Trophoblast cell (in vitro differentiated cells and primary cell): ENCODE results near the gene SNAP23.
A peak's percentile ranks its signal among the peaks of the same experiment; 100 is the strongest.

Experiments
- DNase-seq, 2 donors: peaks; one replicate each; pipeline ENCODE4 v3.0.0-alpha.2; 2016
- H2AFZ ChIP-seq: 2 replicates; pipeline ENCODE4 v1.6.1; 2013; ENCODE audit warnings: low read length, moderate library complexity, mild to moderate bottlenecking; ENCODE audit not compliant: insufficient read depth, poor library complexity
- H2AK5ac ChIP-seq: 2 replicates; pipeline ENCODE4 v1.6.1; 2013; ENCODE audit warnings: mild to moderate bottlenecking, low read length
- H2BK120ac ChIP-seq: 2 replicates; pipeline ENCODE4 v1.6.1; 2013; ENCODE audit warnings: low read length, mild to moderate bottlenecking, moderate library complexity; ENCODE audit not compliant: insufficient read depth, poor library complexity
- H2BK12ac ChIP-seq: 2 replicates; pipeline ENCODE4 v1.6.1; 2013; ENCODE audit warnings: mild to moderate bottlenecking, low read length, moderate library complexity
- H2BK5ac ChIP-seq: 2 replicates; pipeline ENCODE4 v1.6.1; 2013; ENCODE audit warnings: low read length, low read depth, moderate library complexity, mild to moderate bottlenecking; ENCODE audit not compliant: poor library complexity
- H3K14ac ChIP-seq: 2 replicates; pipeline ENCODE4 v1.6.1; 2013; ENCODE audit warnings: mild to moderate bottlenecking, low read length
- H3K18ac ChIP-seq: 2 replicates; pipeline ENCODE4 v1.6.1; 2013; ENCODE audit warnings: mild to moderate bottlenecking, low read length
- H3K23ac ChIP-seq: 2 replicates; pipeline ENCODE4 v1.6.1; 2013; ENCODE audit warnings: low read length
- H3K27ac ChIP-seq: 2 replicates; pipeline ENCODE4 v1.5.1; 2013; ENCODE audit warnings: low read depth, mild to moderate bottlenecking, inconsistent platforms, low read length, moderate library complexity
- H3K27me3 ChIP-seq: 2 replicates; pipeline ENCODE4 v1.6.1; 2013; ENCODE audit warnings: inconsistent platforms, mild to moderate bottlenecking, low read length, moderate library complexity; ENCODE audit not compliant: insufficient read depth
- H3K36me3 ChIP-seq, 2 experiments: 1 replicate in 1 of 2; 2 replicates in 1 of 2; pipeline ENCODE4 v1.6.1; 2013; ENCODE audit warnings: low read length in 2 of 2, mild to moderate bottlenecking in 2 of 2, moderate library complexity in 1 of 2; ENCODE audit not compliant: insufficient read depth in 2 of 2, control insufficient read depth in 1 of 2
- H3K4ac ChIP-seq: 2 replicates; pipeline ENCODE4 v1.6.1; 2013; ENCODE audit warnings: low read depth, mild to moderate bottlenecking, low read length, moderate library complexity
- H3K4me1 ChIP-seq, 2 experiments: 1 replicate in 1 of 2; 2 replicates in 1 of 2; pipeline ENCODE4 v1.6.1; 2013; ENCODE audit warnings: low read length in 2 of 2, mild to moderate bottlenecking in 2 of 2, moderate library complexity in 1 of 2; ENCODE audit not compliant: insufficient read depth in 2 of 2, control insufficient read depth in 1 of 2
- H3K4me2 ChIP-seq: 2 replicates; pipeline ENCODE4 v1.6.1; 2013; ENCODE audit warnings: inconsistent platforms, mild to moderate bottlenecking, low read length, moderate library complexity
- H3K4me3 ChIP-seq: 2 replicates; pipeline ENCODE4 v1.5.1; 2013; ENCODE audit warnings: mild to moderate bottlenecking, low read depth, low read length, inconsistent platforms
- H3K79me1 ChIP-seq: one replicate; pipeline ENCODE4 v1.6.1; 2013; ENCODE audit warnings: low read length
- H3K79me2 ChIP-seq: 2 replicates; pipeline ENCODE4 v1.6.1; 2013; ENCODE audit warnings: low read length, mild to moderate bottlenecking; ENCODE audit not compliant: control insufficient read depth, insufficient read depth, poor library complexity
- H3K9ac ChIP-seq: 2 replicates; pipeline ENCODE4 v1.6.1; 2013; ENCODE audit warnings: mild to moderate bottlenecking, low read length
- H3K9me3 ChIP-seq: 2 replicates; pipeline ENCODE4 v1.6.1; 2013; ENCODE audit warnings: low read depth, mild to moderate bottlenecking, control low read depth, inconsistent platforms, low read length; ENCODE audit not compliant: insufficient read depth
- H4K12ac ChIP-seq: 2 replicates; pipeline ENCODE4 v1.6.1; 2013; ENCODE audit warnings: low read depth, mild to moderate bottlenecking, low read length, moderate library complexity
- H4K8ac ChIP-seq: 2 replicates; pipeline ENCODE4 v1.6.1; 2013; ENCODE audit warnings: low read depth, mild to moderate bottlenecking, low read length, moderate library complexity
- H4K91ac ChIP-seq: one replicate; pipeline ENCODE4 v1.6.1; 2013; ENCODE audit warnings: low read depth, mild to moderate bottlenecking, low read length, moderate library complexity
- WGBS: extraction: QIAGEN DNeasy Blood & Tissue Kit; methylation state at CpG from one replicate; pipeline ENCODE4 v1.1.7; 2013; ENCODE audit warnings: missing lambda C conversion rate; ENCODE audit not compliant: insufficient read length, insufficient coverage; ENCODE audit errors: extremely low coverage; 5-methylcytosine and 5-hydroxymethylcytosine counted together

SNAP23 gene

DNA sequence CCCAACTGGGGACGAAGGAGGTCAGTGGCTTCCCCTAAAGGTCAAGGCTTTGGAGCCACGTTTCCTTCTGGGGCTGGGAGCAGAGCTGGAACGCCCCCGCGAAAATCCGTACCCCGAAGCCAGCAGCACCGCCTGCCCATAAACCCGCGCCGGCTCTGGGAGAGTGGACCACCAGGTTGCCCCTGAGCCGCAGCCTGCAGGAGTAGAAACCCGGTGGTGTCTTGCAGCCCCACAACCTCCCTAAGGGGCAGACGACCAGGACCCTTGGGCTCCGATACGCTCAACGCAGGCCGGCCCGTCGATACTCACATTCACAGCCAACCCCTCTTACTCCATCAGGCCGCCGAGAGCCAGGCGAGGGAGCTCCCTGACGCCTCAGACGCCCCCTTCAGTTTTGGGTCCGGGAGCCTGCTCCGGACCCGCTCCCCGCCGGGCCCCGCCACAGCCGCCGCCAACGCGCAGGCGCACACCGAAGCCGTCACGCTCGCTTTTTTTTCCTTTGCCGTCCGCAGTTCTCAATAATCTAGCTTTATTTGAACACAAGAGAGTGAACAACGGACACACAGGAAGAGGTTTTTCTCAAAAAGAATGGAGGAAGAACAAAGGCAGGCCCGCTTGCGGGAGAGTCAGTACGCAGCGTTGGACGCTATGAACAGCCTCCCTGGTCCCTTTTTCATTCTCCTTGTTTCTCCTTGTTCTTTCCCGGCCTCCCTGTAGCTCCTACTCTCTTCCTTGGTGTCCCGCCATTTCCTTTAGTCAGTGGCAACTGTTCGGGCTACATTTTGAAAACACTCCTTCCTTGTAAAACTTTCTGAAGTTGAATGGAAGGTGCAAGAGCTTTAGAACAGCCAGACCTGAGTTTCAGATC is 4.5 kb upstream of the SNAP23 start, which contains the start of gene ZNF106:
Gene ZNF106, minus strand, starts transcription at position 471 of the 868 bp plus-strand sequence. CDS start 18,852 bp downstream, outside the sequence.
- H4K8ac ChIP-seq, result peak within 1 kb of the TSS; percentile 96
- no peak within 1 kb of the TSS for H3K23ac ChIP-seq
- peak; percentile 81 to 95 for DNase-seq
- H3K36me3 ChIP-seq, result no peaks in the 10 kb centered on the region
- peak within 1 kb of the TSS; percentile 95 for H2BK120ac ChIP-seq
- H3K4me1 ChIP-seq, result peaks cover 0 to 3% of the 10 kb centered on the region in 2 experiments
- H3K9me3 ChIP-seq, result no peaks in the 10 kb centered on the region
- peak within 1 kb of the TSS; percentile 81 for H3K27ac ChIP-seq
- peak within 1 kb of the TSS; percentile 98 for H4K12ac ChIP-seq
- peaks cover 15% of the 10 kb centered on the region for H3K79me1 ChIP-seq
- peak within 1 kb of the TSS; percentile 86 for H2BK5ac ChIP-seq
- no CpG with 5 or more reads among the region's 51 CpGs for WGBS
- peak within 1 kb of the TSS; percentile 95 for H2AFZ ChIP-seq
- H3K14ac ChIP-seq, result peak within 1 kb of the TSS; percentile 94
- H2AK5ac ChIP-seq, result peak within 1 kb of the TSS; percentile 3
- no peak within 1 kb of the TSS for H2BK12ac ChIP-seq
- H3K9ac ChIP-seq, result peak within 1 kb of the TSS; percentile 93
- H4K91ac ChIP-seq, result peak within 1 kb of the TSS; percentile 93
- peak within 1 kb of the TSS; percentile 86 for H3K4me3 ChIP-seq
- H3K4me2 ChIP-seq, result peak within 1 kb of the TSS; percentile 93
- peak within 1 kb of the TSS; percentile 97 for H3K18ac ChIP-seq
- peak within 1 kb of the TSS; percentile 98 for H3K4ac ChIP-seq
- peaks cover 6% of the 10 kb centered on the region for H3K79me2 ChIP-seq
- no peaks in the 10 kb centered on the region for H3K27me3 ChIP-seq

DNA sequence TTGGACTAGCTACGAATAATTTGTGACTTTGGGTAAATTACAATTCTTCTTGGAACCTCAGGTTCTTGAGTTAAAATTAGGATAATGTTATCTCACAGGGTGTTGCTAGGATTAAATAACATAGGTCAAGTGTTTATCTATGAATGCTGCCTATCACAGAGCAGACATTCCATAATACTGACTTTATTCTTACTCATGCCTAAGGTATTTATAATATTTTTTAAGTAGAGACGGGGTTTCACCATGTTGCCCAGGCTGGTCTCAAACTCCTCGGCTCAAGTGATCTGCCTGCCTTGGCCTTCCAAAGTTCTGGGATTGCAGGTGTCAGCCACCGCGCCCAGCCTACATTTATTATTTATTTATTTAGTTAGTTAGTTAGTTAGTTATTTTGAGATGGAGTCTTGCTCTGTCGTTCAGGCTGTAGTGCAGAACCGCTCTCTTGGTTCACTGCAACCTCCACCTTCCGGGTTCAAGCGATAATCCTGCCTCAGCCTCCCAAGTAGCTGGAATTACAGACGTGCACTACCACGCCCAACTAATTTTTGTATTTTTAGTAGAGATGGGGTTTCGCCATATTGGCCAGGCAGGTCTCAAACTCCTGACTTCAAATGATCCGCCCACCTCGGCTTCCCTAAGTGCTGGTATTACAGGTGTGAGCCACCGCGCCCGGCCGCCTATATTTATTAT is 3.8 kb upstream of the SNAP23 start:
- no peaks in the 10 kb centered on the region for H3K36me3 ChIP-seq
- H3K23ac ChIP-seq, result no peak overlapping the region
- H3K4me3 ChIP-seq, result no peak overlapping the region
- H2BK12ac ChIP-seq, result no peak overlapping the region
- peak overlapping the region; percentile 77 for H3K4me2 ChIP-seq
- H3K27ac ChIP-seq, result peak overlapping the region; percentile 81
- WGBS, result no CpG with 5 or more reads among the region's 18 CpGs
- H2BK5ac ChIP-seq, result no peak overlapping the region
- peak overlapping the region; percentile 98 for H4K12ac ChIP-seq
- H3K4me1 ChIP-seq, result peaks cover 0 to 4% of the 10 kb centered on the region in 2 experiments
- no peaks in the 10 kb centered on the region for H3K27me3 ChIP-seq
- no peak overlapping the region for H3K18ac ChIP-seq
- H3K79me1 ChIP-seq, result peaks cover 15% of the 10 kb centered on the region
- no peak overlapping the region for H2AK5ac ChIP-seq
- H2BK120ac ChIP-seq, result peak overlapping the region; percentile 95
- peak; percentile 50 to 83 for DNase-seq
- H3K4ac ChIP-seq, result no peak overlapping the region
- H2AFZ ChIP-seq, result no peak overlapping the region
- H4K91ac ChIP-seq, result peak overlapping the region; percentile 93
- H3K9me3 ChIP-seq, result no peaks in the 10 kb centered on the region
- H3K14ac ChIP-seq, result no peak overlapping the region
- peak overlapping the region; percentile 74 for H4K8ac ChIP-seq
- H3K9ac ChIP-seq, result no peak overlapping the region
- peaks cover 6% of the 10 kb centered on the region for H3K79me2 ChIP-seq

DNA sequence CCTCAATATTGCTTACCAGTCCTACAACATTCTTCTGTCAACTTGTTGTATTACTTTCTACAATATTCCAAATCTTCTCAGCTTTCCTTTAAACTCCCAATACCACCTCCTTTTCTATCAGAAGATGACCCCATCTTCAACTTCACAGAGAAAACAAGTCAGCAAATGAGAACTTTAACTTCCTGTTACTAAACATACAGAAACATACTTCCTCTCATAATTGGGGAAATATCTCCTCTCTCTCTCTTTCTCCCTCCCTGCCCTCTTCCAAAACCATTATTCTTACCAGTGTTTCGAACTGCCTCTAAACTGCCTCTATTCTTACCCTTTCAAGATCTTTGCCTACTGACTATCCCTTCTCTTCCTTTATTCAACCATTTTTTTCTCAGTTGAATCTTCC is 1.8 kb upstream of the SNAP23 start:
- Histone ChIP-seq H4K12ac (no peak overlapping the region), H3K4me1 (peaks cover 7 to 11% of the 10 kb centered on the region in 2 experiments), H2AFZ (no peak overlapping the region), H3K4me2 (no peak overlapping the region), H3K9ac (no peak overlapping the region), H2AK5ac (no peak overlapping the region), H3K4me3 (no peak overlapping the region), H3K27me3 (no peaks in the 10 kb centered on the region), H2BK5ac (no peak overlapping the region), H3K79me1 (peaks cover 15% of the 10 kb centered on the region), H3K14ac (no peak overlapping the region), H3K23ac (no peak overlapping the region), H3K4ac (no peak overlapping the region), H4K91ac (no peak overlapping the region), H2BK12ac (no peak overlapping the region), H2BK120ac (no peak overlapping the region), H3K9me3 (no peaks in the 10 kb centered on the region), H3K36me3 (no peaks in the 10 kb centered on the region), H4K8ac (no peak overlapping the region), H3K18ac (no peak overlapping the region), H3K27ac (no peak overlapping the region), H3K79me2 (peaks cover 8% of the 10 kb centered on the region)
- no CpG with 5 or more reads among the region's 1 CpG for WGBS
- DNase-seq, result no peak

- no peaks in the 10 kb centered on the region for H3K36me3 ChIP-seq
- no CpG with 5 or more reads among the region's 10 CpGs for WGBS
- H4K12ac ChIP-seq, result no peak overlapping the region
- peak overlapping the region; percentile 61 for H3K4me2 ChIP-seq
- peak overlapping the region; percentile 77 for H4K8ac ChIP-seq
- peaks cover 9 to 11% of the 10 kb centered on the region in 2 experiments for H3K4me1 ChIP-seq
- no peak overlapping the region for H3K18ac ChIP-seq
- DNase-seq, result peak in 1 of 2 donors; percentile 48
- H4K91ac ChIP-seq, result no peak overlapping the region
- no peak overlapping the region for H3K4ac ChIP-seq
- H2AK5ac ChIP-seq, result no peak overlapping the region
- no peak overlapping the region for H2BK120ac ChIP-seq
- H3K79me2 ChIP-seq, result peaks cover 8% of the 10 kb centered on the region
- no peaks in the 10 kb centered on the region for H3K9me3 ChIP-seq
- peak overlapping the region; percentile 61 for H2AFZ ChIP-seq
- H3K23ac ChIP-seq, result no peak overlapping the region
- no peak overlapping the region for H3K14ac ChIP-seq
- no peak overlapping the region for H3K4me3 ChIP-seq
- peak overlapping the region; percentile 46 for H3K27ac ChIP-seq
- no peaks in the 10 kb centered on the region for H3K27me3 ChIP-seq
- no peak overlapping the region for H2BK12ac ChIP-seq
- peak overlapping the region; percentile 24 for H2BK5ac ChIP-seq
- H3K9ac ChIP-seq, result peak overlapping the region; percentile 71
- H3K79me1 ChIP-seq, result peaks cover 17% of the 10 kb centered on the region
Observed at GRCh38 chr15:42494998-42495360, 455 bp upstream of the SNAP23 start.
